ENCODE results near the gene LDLRAD4. TPM values are rescaled to one million over a fixed set of nuclear protein-coding genes. Genes with fewer than 3 reads are reported as not detected.

Gene LDLRAD4
- total and polyA plus RNA-seq, 9 of the 15 experiments (the other 6 are each of a cell fraction or from before 2014, with no cell fraction given) = 0.01 TPM; not detected in 8

- ChIA-PET POLR2A (no interaction called here), CTCF (ENCODE audit: low intra/inter-chr PET ratio) (no interaction called here)
- in situ Hi-C loops (cut with MboI) (no loop called here), intact Hi-C loops (cut with micrococcal nuclease) (no loop called here)
- TF ChIP-seq POLR2B (IDR thresholded peaks at IDR 0.05; ENCODE audit: low read depth, partially characterized antibody) (no peak), ZNF583 (CRISPR knock-in tag; IDR thresholded peaks at IDR 0.05) (no peak), BCL6 (CRISPR knock-in tag; IDR thresholded peaks at IDR 0.05) (no peak)
- TF ChIP-seq, protein P1, sequence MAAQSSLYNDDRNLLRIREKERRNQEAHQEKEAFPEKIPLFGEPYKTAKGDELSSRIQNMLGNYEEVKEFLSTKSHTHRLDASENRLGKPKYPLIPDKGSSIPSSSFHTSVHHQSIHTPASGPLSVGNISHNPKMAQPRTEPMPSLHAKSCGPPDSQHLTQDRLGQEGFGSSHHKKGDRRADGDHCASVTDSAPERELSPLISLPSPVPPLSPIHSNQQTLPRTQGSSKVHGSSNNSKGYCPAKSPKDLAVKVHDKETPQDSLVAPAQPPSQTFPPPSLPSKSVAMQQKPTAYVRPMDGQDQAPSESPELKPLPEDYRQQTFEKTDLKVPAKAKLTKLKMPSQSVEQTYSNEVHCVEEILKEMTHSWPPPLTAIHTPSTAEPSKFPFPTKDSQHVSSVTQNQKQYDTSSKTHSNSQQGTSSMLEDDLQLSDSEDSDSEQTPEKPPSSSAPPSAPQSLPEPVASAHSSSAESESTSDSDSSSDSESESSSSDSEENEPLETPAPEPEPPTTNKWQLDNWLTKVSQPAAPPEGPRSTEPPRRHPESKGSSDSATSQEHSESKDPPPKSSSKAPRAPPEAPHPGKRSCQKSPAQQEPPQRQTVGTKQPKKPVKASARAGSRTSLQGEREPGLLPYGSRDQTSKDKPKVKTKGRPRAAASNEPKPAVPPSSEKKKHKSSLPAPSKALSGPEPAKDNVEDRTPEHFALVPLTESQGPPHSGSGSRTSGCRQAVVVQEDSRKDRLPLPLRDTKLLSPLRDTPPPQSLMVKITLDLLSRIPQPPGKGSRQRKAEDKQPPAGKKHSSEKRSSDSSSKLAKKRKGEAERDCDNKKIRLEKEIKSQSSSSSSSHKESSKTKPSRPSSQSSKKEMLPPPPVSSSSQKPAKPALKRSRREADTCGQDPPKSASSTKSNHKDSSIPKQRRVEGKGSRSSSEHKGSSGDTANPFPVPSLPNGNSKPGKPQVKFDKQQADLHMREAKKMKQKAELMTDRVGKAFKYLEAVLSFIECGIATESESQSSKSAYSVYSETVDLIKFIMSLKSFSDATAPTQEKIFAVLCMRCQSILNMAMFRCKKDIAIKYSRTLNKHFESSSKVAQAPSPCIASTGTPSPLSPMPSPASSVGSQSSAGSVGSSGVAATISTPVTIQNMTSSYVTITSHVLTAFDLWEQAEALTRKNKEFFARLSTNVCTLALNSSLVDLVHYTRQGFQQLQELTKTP (IDR thresholded peaks at IDR 0.05; ENCODE audit: low read depth in 1 of 2, partially characterized antibody in 2 of 2) = no peak
- DNase-seq (ENCODE audit: extremely low read depth in 1 of 4, low spot score in 3 of 4) (no peak), FAIRE-seq (no peak), ATAC-seq (no peak)
- no peak overlapping the region for H3K9ac ChIP-seq (ENCODE audit: insufficient read depth in 1 of 2, low read depth in 2 of 2, low read length in 2 of 2)
- no peak overlapping the region for H2AFZ ChIP-seq (ENCODE audit: low read depth, low read length)
- H3K4me3 ChIP-seq = no peak overlapping the region
- H3K27ac ChIP-seq (ENCODE audit: extremely low read depth, low read depth, low read length) = no peak overlapping the region
- H3K9me1 ChIP-seq (ENCODE audit: control insufficient read depth, insufficient read depth, low read length) = no peaks in the 10 kb centered on the region
- no peak overlapping the region for H3K4me2 ChIP-seq (ENCODE audit: insufficient read depth, low read length)
- H3K4me1 ChIP-seq (replicated peaks in 1 of 2; ENCODE audit: control insufficient read depth in 2 of 2, insufficient read depth in 2 of 2, low read length in 2 of 2) = no peaks in the 10 kb centered on the region
- no peaks in the 10 kb centered on the region for H3K36me3 ChIP-seq (ENCODE audit: control insufficient read depth, insufficient read depth, low read length)
- no peaks in the 10 kb centered on the region; the same call in 1 of the 2 replicates for H4K20me1 ChIP-seq (replicated peaks; ENCODE audit: control insufficient read depth, insufficient read depth, low read length)
- H3K27me3 ChIP-seq (ENCODE audit: control insufficient read depth in 2 of 2, insufficient read depth in 2 of 2, low read length in 2 of 2) = peaks cover 32 to 55% of the 10 kb centered on the region in 2 experiments
- no TSS peak for BruUV-seq (replicated peaks)
- H3K79me2 ChIP-seq (ENCODE audit: control insufficient read depth, insufficient read depth, low read length) = no peaks in the 10 kb centered on the region
- no peaks in the 10 kb centered on the region for H3K9me3 ChIP-seq (replicated peaks; ENCODE audit: control insufficient read depth, insufficient read depth, low read depth, low read length)
- WGBS (ENCODE audit: insufficient coverage, low coverage, missing lambda C conversion rate) = 1% methylated on average over 5 of the region's 5 CpGs
These were observed 8.1 kb downstream of the LDLRAD4 start for GRCh38 chr18:13226533-13227144.

All from K562 (cell line).